Stimulated activated CD8-positive, alpha-beta memory T cell treated with anti-CD3 and anti-CD28 coated beads, Interleukin-15, amount 100 ng/mL, for 4 hours (primary cell): ENCODE results near the gene AOPEP.

Experiments
- DNase-seq, 2 donors: peaks; one replicate each; pipeline ENCODE4 v3.0.0-alpha.2; 2020; ENCODE audit warnings: low read depth in 2 of 2

Gene AOPEP

GRCh38 chr9:95115104-95115503, 388.6 kb downstream of the AOPEP start:
- no peak for DNase-seq

- no peak for DNase-seq
Measured at GRCh38 chr9:95116002-95116807, 389.7 kb downstream of the AOPEP start.

GRCh38 chr9:95116808-95117204, 390.3 kb downstream of the AOPEP start:
- DNase-seq = no peak

- no peak for DNase-seq
Measured at GRCh38 chr9:95118596-95118995, 392.1 kb downstream of the AOPEP start.

- no peak for DNase-seq
Measured at GRCh38 chr9:95120781-95121370, 394.4 kb downstream of the AOPEP start.

GRCh38 chr9:95124582-95125367, 398.3 kb downstream of the AOPEP start:
- DNase-seq = no peak

GRCh38 chr9:95125652-95126051, 399.2 kb downstream of the AOPEP start:
- DNase-seq = no peak

- DNase-seq = no peak
Measured at GRCh38 chr9:95126739-95127138, 400.2 kb downstream of the AOPEP start.

- peak; percentile 21 to 27 for DNase-seq
Measured at GRCh38 chr9:95127249-95128176, 401.0 kb downstream of the AOPEP start.

GRCh38 chr9:95128177-95128524, 401.7 kb downstream of the AOPEP start:
- no peak for DNase-seq

- DNase-seq = no peak
Measured at GRCh38 chr9:95129476-95130291, 403.2 kb downstream of the AOPEP start.

- DNase-seq = no peak
Measured at GRCh38 chr9:95130484-95130883, 404.0 kb downstream of the AOPEP start.

- DNase-seq = no peak
Measured at GRCh38 chr9:95131023-95131943, 404.8 kb downstream of the AOPEP start.

- DNase-seq = no peak
Measured at GRCh38 chr9:95132366-95133324, 406.1 kb downstream of the AOPEP start.

GRCh38 chr9:95133325-95133705, 406.8 kb downstream of the AOPEP start:
- no peak for DNase-seq

GRCh38 chr9:95134457-95134881, 408.0 kb downstream of the AOPEP start:
- no peak for DNase-seq

GRCh38 chr9:95135756-95136155, 409.3 kb downstream of the AOPEP start:
- no peak for DNase-seq
